GM12873 (cell line): ENCODE measurements around the gene ADORA1.

Experiments
- TF ChIP-seq, protein P1 (sequence below): IDR thresholded peaks from 2 replicates; pipeline ENCODE4 v1.5.1; 2012; ENCODE audit warnings: low read depth, mild to moderate bottlenecking, moderate library complexity, low read length, control low read depth; ENCODE audit not compliant: insufficient read depth; ENCODE audit errors: missing control alignments

Gene ADORA1

DNA sequence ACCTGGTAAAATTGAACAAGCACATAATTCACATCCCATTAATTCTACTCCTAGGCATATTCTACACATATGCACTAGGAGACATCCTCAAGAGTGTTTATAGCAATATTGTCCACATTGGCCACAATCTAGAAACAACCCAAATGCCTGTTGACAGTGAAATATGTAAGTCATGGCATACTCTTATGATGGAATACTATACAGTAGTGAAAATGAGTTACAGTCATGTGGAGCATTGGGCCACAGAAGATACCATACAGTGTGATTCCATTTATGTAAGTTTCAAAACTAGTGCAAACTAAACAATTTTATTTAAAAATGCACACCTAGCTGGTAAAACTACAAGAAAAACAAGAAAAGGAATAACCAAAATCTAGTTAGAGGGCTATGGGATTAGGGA, 82.8 kb downstream of the ADORA1 start:
- TF ChIP-seq, protein P1, sequence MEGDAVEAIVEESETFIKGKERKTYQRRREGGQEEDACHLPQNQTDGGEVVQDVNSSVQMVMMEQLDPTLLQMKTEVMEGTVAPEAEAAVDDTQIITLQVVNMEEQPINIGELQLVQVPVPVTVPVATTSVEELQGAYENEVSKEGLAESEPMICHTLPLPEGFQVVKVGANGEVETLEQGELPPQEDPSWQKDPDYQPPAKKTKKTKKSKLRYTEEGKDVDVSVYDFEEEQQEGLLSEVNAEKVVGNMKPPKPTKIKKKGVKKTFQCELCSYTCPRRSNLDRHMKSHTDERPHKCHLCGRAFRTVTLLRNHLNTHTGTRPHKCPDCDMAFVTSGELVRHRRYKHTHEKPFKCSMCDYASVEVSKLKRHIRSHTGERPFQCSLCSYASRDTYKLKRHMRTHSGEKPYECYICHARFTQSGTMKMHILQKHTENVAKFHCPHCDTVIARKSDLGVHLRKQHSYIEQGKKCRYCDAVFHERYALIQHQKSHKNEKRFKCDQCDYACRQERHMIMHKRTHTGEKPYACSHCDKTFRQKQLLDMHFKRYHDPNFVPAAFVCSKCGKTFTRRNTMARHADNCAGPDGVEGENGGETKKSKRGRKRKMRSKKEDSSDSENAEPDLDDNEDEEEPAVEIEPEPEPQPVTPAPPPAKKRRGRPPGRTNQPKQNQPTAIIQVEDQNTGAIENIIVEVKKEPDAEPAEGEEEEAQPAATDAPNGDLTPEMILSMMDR: no peak

- TF ChIP-seq, protein P1: no peak
These were observed 83.5 kb downstream of the ADORA1 start for GRCh38 chr1:203210988-203211387.

DNA sequence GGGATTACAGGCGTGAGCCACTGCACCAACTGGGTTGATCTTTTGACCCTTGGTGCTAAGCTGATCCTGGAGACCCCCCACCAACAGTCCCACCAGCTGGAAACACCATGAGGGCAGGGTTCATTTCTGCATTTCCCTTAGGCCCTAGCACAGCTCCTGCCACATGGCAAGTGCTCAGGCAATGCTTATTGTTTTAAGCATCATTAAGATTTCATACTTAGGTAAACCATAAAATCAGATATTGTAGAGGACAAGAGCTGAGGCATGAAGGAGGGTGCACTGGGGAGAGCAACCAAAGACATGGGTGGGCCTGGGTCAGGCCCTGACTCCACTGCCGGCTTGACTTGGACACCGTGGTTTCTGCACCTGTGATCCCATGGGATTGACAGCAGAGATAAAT, 84.3 kb downstream of the ADORA1 start:
- TF ChIP-seq, protein P1: no peak

DNA sequence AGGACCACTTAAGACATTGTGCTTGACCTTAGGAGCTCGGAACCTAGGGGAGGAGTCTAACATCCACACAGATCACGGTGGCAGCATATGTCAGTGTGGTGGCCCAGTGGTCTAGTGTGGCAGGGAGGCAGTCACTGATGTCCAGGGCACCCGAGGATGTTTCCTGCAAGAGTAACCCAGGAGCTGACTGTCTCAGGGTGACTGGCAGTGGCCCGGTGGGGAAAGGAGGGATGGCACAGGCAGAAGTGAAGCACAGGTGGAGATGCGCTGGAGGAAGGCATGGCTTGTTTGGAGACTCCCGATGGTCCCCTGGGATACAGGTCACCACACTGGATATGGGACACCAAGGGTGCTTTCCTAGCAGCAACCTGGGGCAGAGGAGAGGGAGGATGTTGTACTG, 85.6 kb downstream of the ADORA1 start:
- TF ChIP-seq, protein P1: no peak

- TF ChIP-seq, protein P1: no peak
These were observed 87.3 kb downstream of the ADORA1 start for GRCh38 chr1:203214871-203215270.

DNA sequence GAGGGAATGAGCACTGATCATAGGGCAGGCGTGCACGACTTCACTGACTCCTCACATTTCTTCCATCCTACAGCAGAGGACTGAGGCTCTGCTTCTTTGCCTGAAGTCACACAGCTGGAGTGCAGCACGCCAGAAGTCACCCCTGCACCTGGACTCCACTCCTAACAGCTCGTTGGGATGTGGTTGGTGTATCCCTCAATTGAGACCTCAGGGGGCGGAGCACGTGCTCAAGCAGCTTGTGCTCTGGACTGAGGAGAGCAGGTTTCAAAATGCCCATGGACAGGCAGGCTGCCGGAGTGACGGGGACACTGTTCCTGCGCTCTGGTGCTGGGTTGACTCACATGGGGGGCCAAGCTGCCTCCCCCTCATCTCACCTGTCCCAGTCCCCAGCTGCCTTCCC, 88.0 kb downstream of the ADORA1 start:
- TF ChIP-seq, protein P1: no peak

GRCh38 chr1:203216274-203217138, 89.0 kb downstream of the ADORA1 start:
- TF ChIP-seq, protein P1: peak; percentile 70
